ENCODE data around the gene ADCY6. TPM values are rescaled to one million over a fixed set of nuclear protein-coding genes. Genes with fewer than 3 reads are reported as not detected.

The ADCY6 gene
- total RNA-seq, 1 experiment from 2014 or later: 21.9 TPM

DNA sequence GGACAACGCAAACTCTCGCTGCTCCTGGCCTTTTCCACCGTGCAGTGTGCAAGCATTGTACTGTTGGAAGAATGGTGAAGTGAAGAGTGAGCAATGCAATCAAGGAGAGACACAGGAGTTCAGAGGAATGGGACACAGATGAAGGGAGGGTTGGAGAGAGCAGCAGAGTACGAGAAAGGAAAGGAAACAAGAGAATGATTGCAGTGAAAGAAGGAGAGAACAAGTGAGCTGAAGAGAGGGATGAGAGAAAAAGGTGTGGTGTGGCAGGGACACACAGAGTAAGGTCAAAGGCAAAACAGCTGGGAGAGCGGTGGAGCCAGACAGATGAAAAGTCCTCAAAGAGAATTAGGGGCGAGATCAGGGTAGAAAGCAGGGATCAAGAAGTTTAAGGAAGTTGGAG, 42.4 kb upstream of the ADCY6 start:
- intact Hi-C loops (cut with micrococcal nuclease): no loop called here
- Mint-ChIP-seq H3K4me1 (ENCODE audit: insufficient read depth, unreplicated experiment) (no peaks in the 10 kb centered on the region), H3K27me3 (ENCODE audit: insufficient read depth, unreplicated experiment) (no peaks in the 10 kb centered on the region), H3K4me3 (ENCODE audit: unreplicated experiment) (no peak overlapping the region), H3K36me3 (ENCODE audit: insufficient read depth, unreplicated experiment) (peaks cover 75% of the 10 kb centered on the region), H3K9me3 (ENCODE audit: unreplicated experiment) (no peaks in the 10 kb centered on the region), H3K27ac (ENCODE audit: low read depth, unreplicated experiment) (no peak overlapping the region)
- no TSS peak for BruUV-seq (replicated peaks)
- TF ChIP-seq, protein P1, sequence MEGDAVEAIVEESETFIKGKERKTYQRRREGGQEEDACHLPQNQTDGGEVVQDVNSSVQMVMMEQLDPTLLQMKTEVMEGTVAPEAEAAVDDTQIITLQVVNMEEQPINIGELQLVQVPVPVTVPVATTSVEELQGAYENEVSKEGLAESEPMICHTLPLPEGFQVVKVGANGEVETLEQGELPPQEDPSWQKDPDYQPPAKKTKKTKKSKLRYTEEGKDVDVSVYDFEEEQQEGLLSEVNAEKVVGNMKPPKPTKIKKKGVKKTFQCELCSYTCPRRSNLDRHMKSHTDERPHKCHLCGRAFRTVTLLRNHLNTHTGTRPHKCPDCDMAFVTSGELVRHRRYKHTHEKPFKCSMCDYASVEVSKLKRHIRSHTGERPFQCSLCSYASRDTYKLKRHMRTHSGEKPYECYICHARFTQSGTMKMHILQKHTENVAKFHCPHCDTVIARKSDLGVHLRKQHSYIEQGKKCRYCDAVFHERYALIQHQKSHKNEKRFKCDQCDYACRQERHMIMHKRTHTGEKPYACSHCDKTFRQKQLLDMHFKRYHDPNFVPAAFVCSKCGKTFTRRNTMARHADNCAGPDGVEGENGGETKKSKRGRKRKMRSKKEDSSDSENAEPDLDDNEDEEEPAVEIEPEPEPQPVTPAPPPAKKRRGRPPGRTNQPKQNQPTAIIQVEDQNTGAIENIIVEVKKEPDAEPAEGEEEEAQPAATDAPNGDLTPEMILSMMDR (IDR thresholded peaks at IDR 0.05; ENCODE audit: unreplicated experiment): no peak
- CTCF ChIA-PET: interaction anchor here (0.6 to 1.4 kb wide), 3 partner anchors 35 to 78 kb away, joined by 3 to 4 read pairs (median 3); a partner anchor contains a TSS
- POLR2A ChIA-PET: interaction anchor here (1.8 kb wide), 1 partner anchor 20 kb away, joined by 5 read pairs; the partner anchor contains the start of gene DDX23
- no peak for DNase-seq (ENCODE audit: unreplicated experiment)

DNA sequence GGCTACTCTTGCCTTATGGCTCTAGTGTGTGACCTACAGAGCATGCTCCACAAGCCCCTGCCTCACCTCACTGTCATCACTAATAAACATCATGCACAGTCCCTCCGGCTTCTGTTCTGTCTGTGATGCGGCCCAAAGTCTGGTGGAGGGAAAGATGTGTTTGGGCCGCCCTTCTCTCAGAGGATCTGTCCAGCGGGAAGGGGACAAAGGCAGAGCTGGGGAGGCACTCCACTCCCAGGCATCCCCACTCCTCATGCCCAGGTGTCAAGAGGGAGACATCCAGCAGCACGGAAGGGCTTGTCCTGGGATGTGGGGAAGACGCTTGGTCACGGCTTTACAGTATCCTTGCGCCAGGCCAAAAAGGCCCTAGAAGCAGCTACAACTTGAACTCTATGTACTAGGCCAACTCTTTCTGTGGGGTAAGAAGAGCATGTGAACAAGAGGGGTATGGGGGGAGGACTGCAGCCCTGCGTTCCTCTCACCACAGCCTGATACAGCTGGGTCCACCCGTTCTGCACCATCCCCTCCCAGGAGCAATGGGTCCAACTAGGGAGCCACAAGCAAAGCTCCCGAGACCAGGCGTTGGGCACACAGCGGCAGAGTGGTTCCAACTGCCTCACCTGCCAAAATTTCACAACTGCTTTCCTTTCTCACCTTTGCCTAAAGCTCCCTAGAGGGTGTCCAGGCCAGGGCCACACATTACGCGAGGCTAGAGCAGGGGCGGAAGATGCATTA, 40.1 kb upstream of the ADCY6 start:
- no TSS peak for BruUV-seq (replicated peaks)
- TF ChIP-seq, protein P1 (IDR thresholded peaks at IDR 0.05; ENCODE audit: unreplicated experiment): no peak
- no peaks in the 10 kb centered on the region for H3K27me3 Mint-ChIP-seq (ENCODE audit: insufficient read depth, unreplicated experiment)
- H3K27ac Mint-ChIP-seq (ENCODE audit: low read depth, unreplicated experiment): no peak overlapping the region
- peaks cover 8% of the 10 kb centered on the region for H3K4me1 Mint-ChIP-seq (ENCODE audit: insufficient read depth, unreplicated experiment)
- H3K36me3 Mint-ChIP-seq (ENCODE audit: insufficient read depth, unreplicated experiment): peaks cover 53% of the 10 kb centered on the region
- H3K9me3 Mint-ChIP-seq (ENCODE audit: unreplicated experiment): no peaks in the 10 kb centered on the region
- POLR2A ChIA-PET: interaction anchor here (4.3 kb wide), 1 partner anchor 13 kb away, joined by 32 read pairs; the partner anchor contains the start of gene CACNB3
- intact Hi-C loops (cut with micrococcal nuclease): no loop called here
- no peak overlapping the region for H3K4me3 Mint-ChIP-seq (ENCODE audit: unreplicated experiment)
- no peak for DNase-seq (ENCODE audit: unreplicated experiment)
- CTCF ChIA-PET: interaction anchor here (0.6 to 6.7 kb wide), 3 partner anchors 14 to 143 kb away, joined by 3 to 46 read pairs (median 3); no protein-coding TSS in a partner anchor

DNA sequence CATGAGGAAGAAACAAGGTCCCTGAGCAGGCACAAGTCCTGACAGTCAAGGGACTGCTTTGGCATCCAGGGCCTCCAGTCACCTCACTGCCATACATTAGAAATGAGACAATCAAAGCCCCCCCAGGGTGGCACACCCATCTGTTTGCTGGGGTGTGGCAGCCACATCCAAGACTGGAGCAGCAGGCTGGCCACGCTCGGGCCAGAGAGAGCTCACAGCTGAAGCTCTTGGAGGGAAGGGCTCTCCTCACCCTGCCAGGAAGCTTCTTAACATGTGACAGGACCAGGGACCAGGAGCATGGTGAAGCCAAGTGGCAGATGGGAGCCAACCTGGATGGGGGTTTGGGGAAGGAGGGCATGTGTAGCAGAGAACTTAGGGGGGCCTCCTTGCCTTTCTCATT, 39.4 kb upstream of the ADCY6 start:
- no peaks in the 10 kb centered on the region for H3K9me3 Mint-ChIP-seq (ENCODE audit: unreplicated experiment)
- TF ChIP-seq, protein P1 (IDR thresholded peaks at IDR 0.05; ENCODE audit: unreplicated experiment): no peak
- peaks cover 45% of the 10 kb centered on the region for H3K36me3 Mint-ChIP-seq (ENCODE audit: insufficient read depth, unreplicated experiment)
- H3K4me3 Mint-ChIP-seq (ENCODE audit: unreplicated experiment): no peak overlapping the region
- DNase-seq (ENCODE audit: unreplicated experiment): no peak
- H3K4me1 Mint-ChIP-seq (ENCODE audit: insufficient read depth, unreplicated experiment): peaks cover 10% of the 10 kb centered on the region
- intact Hi-C loops (cut with micrococcal nuclease): no loop called here
- CTCF ChIA-PET: interaction anchor here (1.4 to 6.7 kb wide), 2 partner anchors 9 to 13 kb away, joined by 4 to 46 read pairs; no protein-coding TSS in a partner anchor
- no TSS peak for BruUV-seq (replicated peaks)
- POLR2A ChIA-PET: interaction anchor here (4.3 kb wide), 1 partner anchor 13 kb away, joined by 32 read pairs; the partner anchor contains the start of gene CACNB3
- H3K27ac Mint-ChIP-seq (ENCODE audit: low read depth, unreplicated experiment): no peak overlapping the region
- no peaks in the 10 kb centered on the region for H3K27me3 Mint-ChIP-seq (ENCODE audit: insufficient read depth, unreplicated experiment)

DNA sequence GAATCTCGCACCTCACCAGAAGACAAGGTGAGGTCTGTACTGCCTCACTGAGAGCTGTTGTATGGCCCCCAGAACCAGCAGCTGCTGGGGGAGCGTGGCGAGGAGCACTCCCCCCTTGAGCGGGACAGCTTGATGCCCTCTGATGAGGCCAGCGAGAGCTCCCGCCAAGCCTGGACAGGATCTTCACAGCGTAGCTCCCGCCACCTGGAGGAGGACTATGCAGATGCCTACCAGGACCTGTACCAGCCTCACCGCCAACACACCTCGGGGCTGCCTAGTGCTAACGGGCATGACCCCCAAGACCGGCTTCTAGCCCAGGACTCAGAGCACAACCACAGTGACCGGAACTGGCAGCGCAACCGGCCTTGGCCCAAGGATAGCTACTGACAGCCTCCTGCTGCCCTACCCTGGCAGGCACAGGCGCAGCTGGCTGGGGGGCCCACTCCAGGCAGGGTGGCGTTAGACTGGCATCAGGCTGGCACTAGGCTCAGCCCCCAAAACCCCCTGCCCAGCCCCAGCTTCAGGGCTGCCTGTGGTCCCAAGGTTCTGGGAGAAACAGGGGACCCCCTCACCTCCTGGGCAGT, 38.7 kb upstream of the ADCY6 start:
- TF ChIP-seq, protein P1 (IDR thresholded peaks at IDR 0.05; ENCODE audit: unreplicated experiment): no peak
- CTCF ChIA-PET: interaction anchor here (0.6 to 6.7 kb wide), 6 partner anchors 8 to 239 kb away, joined by 3 to 46 read pairs (median 5); no protein-coding TSS in a partner anchor
- POLR2A ChIA-PET: interaction anchor here (4.3 kb wide), 1 partner anchor 12 kb away, joined by 32 read pairs; the partner anchor contains the start of gene CACNB3

More for the DNA sequence above, 38.7 kb upstream of the ADCY6 start:
- BruUV-seq (replicated peaks): no TSS peak
- Mint-ChIP-seq H3K4me3 (ENCODE audit: unreplicated experiment) (no peak overlapping the region), H3K9me3 (ENCODE audit: unreplicated experiment) (no peaks in the 10 kb centered on the region), H3K4me1 (ENCODE audit: insufficient read depth, unreplicated experiment) (peaks cover 10% of the 10 kb centered on the region), H3K27me3 (ENCODE audit: insufficient read depth, unreplicated experiment) (no peaks in the 10 kb centered on the region), H3K36me3 (ENCODE audit: insufficient read depth, unreplicated experiment) (peaks cover 39% of the 10 kb centered on the region), H3K27ac (ENCODE audit: low read depth, unreplicated experiment) (no peak overlapping the region)
- intact Hi-C loops (cut with micrococcal nuclease): no loop called here
- DNase-seq (ENCODE audit: unreplicated experiment): no peak

Measured in MCF 10A (cell line).